GM19193 (cell line): ENCODE measurements around the gene STAG1.

Source experiments
- POLR2A ChIP-seq: IDR thresholded peaks from 4 replicates; pipeline ENCODE4 v1.6.1; 2011; ENCODE audit not compliant: insufficient read depth, insufficient read length; ENCODE audit errors: extremely low read depth

The STAG1 gene

GRCh38 chr3:136432685-136433084 lies 319.5 kb downstream of the STAG1 start:
- TF ChIP-seq POLR2A: no peak

GRCh38 chr3:136428167-136428566 lies 324.0 kb downstream of the STAG1 start:
- no peak for TF ChIP-seq POLR2A

GRCh38 chr3:136427236-136427635 lies 324.9 kb downstream of the STAG1 start:
- TF ChIP-seq POLR2A: no peak

- no peak for TF ChIP-seq POLR2A
Measured at GRCh38 chr3:136414476-136414875, 337.7 kb downstream of the STAG1 start.

GRCh38 chr3:136412307-136412706 lies 339.9 kb downstream of the STAG1 start:
- no peak for TF ChIP-seq POLR2A

- no peak for TF ChIP-seq POLR2A
Measured at GRCh38 chr3:136409549-136409948, 342.6 kb downstream of the STAG1 start.

- TF ChIP-seq POLR2A: no peak
Measured at GRCh38 chr3:136404056-136404455, 348.1 kb downstream of the STAG1 start.

GRCh38 chr3:136396916-136397315 lies 355.3 kb downstream of the STAG1 start:
- no peak for TF ChIP-seq POLR2A

- TF ChIP-seq POLR2A: no peak
Measured at GRCh38 chr3:136390574-136390973, 361.6 kb downstream of the STAG1 start.

- no peak for TF ChIP-seq POLR2A
Measured at GRCh38 chr3:136387031-136387430, 365.1 kb downstream of the STAG1 start.

GRCh38 chr3:136385457-136385856 lies 366.7 kb downstream of the STAG1 start:
- TF ChIP-seq POLR2A: no peak

- TF ChIP-seq POLR2A: no peak
Measured at GRCh38 chr3:136381051-136381450, 371.1 kb downstream of the STAG1 start.

GRCh38 chr3:136380530-136380929 lies 371.6 kb downstream of the STAG1 start:
- TF ChIP-seq POLR2A: no peak

- no peak for TF ChIP-seq POLR2A
Measured at GRCh38 chr3:136378011-136378410, 374.2 kb downstream of the STAG1 start.

GRCh38 chr3:136377508-136377907 lies 374.7 kb downstream of the STAG1 start:
- no peak for TF ChIP-seq POLR2A

- no peak for TF ChIP-seq POLR2A
Measured at GRCh38 chr3:136366289-136366688, 385.9 kb downstream of the STAG1 start.

GRCh38 chr3:136353461-136353860 lies 398.7 kb downstream of the STAG1 start:
- no peak for TF ChIP-seq POLR2A
